ENCODE data around the gene GOLM1. TPM values are rescaled to one million over a fixed set of nuclear protein-coding genes. Genes with fewer than 3 reads are reported as not detected.

Gene GOLM1
- total RNA-seq, 1 experiment from 2014 or later = 73.4 TPM

- H3K27ac ChIP-seq (ENCODE audit: low read length) = no peak overlapping the region
- in situ Hi-C loops (cut with HindIII; ENCODE audit: low pct_unique_long_range_greater_than_20kb, low sequenced_read_pairs) (no loop called here), intact Hi-C loops (cut with micrococcal nuclease; ENCODE audit: unreplicated experiment) (no loop called here)
- no peaks in the 10 kb centered on the region; the same call in 1 of the 2 replicates for H3K9me3 ChIP-seq (ENCODE audit: control insufficient read depth, insufficient read depth, low read depth, low read length)
- BruUV-seq (replicated peaks) = no TSS peak
- no peak overlapping the region for H3K4me3 ChIP-seq (ENCODE audit: low read depth in 2 of 2, low read length in 2 of 2)
- POLR2A ChIA-PET = no interaction called here
- TF ChIP-seq TCF7L2 (IDR thresholded peaks at IDR 0.05; ENCODE audit: low read depth, low read length) (no peak), CTCF (IDR thresholded peaks at IDR 0.05) (no peak), REST (IDR thresholded peaks at IDR 0.05; ENCODE audit: insufficient read depth in 1 of 2, low read depth in 2 of 2, low read length in 1 of 2) (no peak), POLR2AphosphoS5 (IDR thresholded peaks at IDR 0.05; ENCODE audit: low read depth, low read length) (no peak), SIN3A (IDR thresholded peaks at IDR 0.05; ENCODE audit: borderline replicate concordance, insufficient read depth, low read depth, low read length) (no peak)
- no peak for ATAC-seq
- H3K36me3 ChIP-seq (ENCODE audit: control insufficient read depth, insufficient read depth, low read length) = no peaks in the 10 kb centered on the region
- CTCF ChIA-PET = no interaction called here
- DNase-seq (ENCODE audit: low read depth, low spot score) = no peak
- no peaks in the 10 kb centered on the region for H3K27me3 ChIP-seq (ENCODE audit: control insufficient read depth, insufficient read depth, low read length)
- no peaks in the 10 kb centered on the region for H3K4me1 ChIP-seq (ENCODE audit: control insufficient read depth, insufficient read depth, low read length)
These were observed 42.5 kb upstream of the GOLM1 start for GRCh38 chr9:86141843-86142242.

- Histone ChIP-seq H3K36me3 (ENCODE audit: control insufficient read depth, insufficient read depth, low read length) (no peaks in the 10 kb centered on the region), H3K9me3 (ENCODE audit: control insufficient read depth, insufficient read depth, low read depth, low read length) (no peaks in the 10 kb centered on the region), H3K4me1 (ENCODE audit: control insufficient read depth, insufficient read depth, low read length) (no peaks in the 10 kb centered on the region), H3K27ac (ENCODE audit: low read length) (no peak overlapping the region), H3K27me3 (ENCODE audit: control insufficient read depth, insufficient read depth, low read length) (no peaks in the 10 kb centered on the region), H3K4me3 (ENCODE audit: low read depth in 2 of 2, low read length in 2 of 2) (no peak overlapping the region)
- in situ Hi-C loops (cut with HindIII; ENCODE audit: low pct_unique_long_range_greater_than_20kb, low sequenced_read_pairs) = no loop called here
- POLR2A ChIA-PET = no interaction called here
- no TSS peak for BruUV-seq (replicated peaks)
- intact Hi-C loops (cut with micrococcal nuclease; ENCODE audit: unreplicated experiment) = no loop called here
- DNase-seq (ENCODE audit: low read depth, low spot score) = no peak
- CTCF ChIA-PET = no interaction called here
- no peak for ATAC-seq
- TF ChIP-seq SIN3A (IDR thresholded peaks at IDR 0.05; ENCODE audit: borderline replicate concordance, insufficient read depth, low read depth, low read length) = no peak
- no peak for TF ChIP-seq TCF7L2 (IDR thresholded peaks at IDR 0.05; ENCODE audit: low read depth, low read length)
- no peak for TF ChIP-seq REST (IDR thresholded peaks at IDR 0.05; ENCODE audit: insufficient read depth in 1 of 2, low read depth in 2 of 2, low read length in 1 of 2)
- no peak for TF ChIP-seq POLR2AphosphoS5 (IDR thresholded peaks at IDR 0.05; ENCODE audit: low read depth, low read length)
- TF ChIP-seq CTCF (IDR thresholded peaks at IDR 0.05) = no peak
These were observed 36.0 kb upstream of the GOLM1 start for GRCh38 chr9:86135371-86135770.
